Adipocyte (in vitro differentiated cells): ENCODE results near the gene COX4I1.

Experiments used
- DNase-seq: peaks from one replicate; pipeline ENCODE4 v3.0.0-alpha.2; 2015; ENCODE audit warnings: low read depth
- H3K27me3 ChIP-seq: replicated peaks from 2 replicates; pipeline ENCODE4 v1.7.0; 2013; ENCODE audit warnings: mild to moderate bottlenecking, low read length, moderate library complexity; ENCODE audit not compliant: control insufficient read depth, insufficient read depth
- H3K36me3 ChIP-seq: 2 replicates; pipeline ENCODE4 v1.7.0; 2013; ENCODE audit warnings: low read length, mild to moderate bottlenecking, moderate library complexity; ENCODE audit not compliant: control insufficient read depth, insufficient read depth, severe bottlenecking
- H3K4me1 ChIP-seq: 2 replicates; pipeline ENCODE4 v1.7.0; 2013; ENCODE audit warnings: mild to moderate bottlenecking, low read length, moderate library complexity; ENCODE audit not compliant: control insufficient read depth, insufficient read depth
- H3K4me3 ChIP-seq: 2 replicates; pipeline ENCODE4 v1.7.0; 2013; ENCODE audit warnings: mild to moderate bottlenecking, low read length, moderate library complexity
- H3K9ac ChIP-seq: 2 replicates; pipeline ENCODE4 v1.7.0; 2013; ENCODE audit warnings: mild to moderate bottlenecking, low read length, moderate library complexity
- H3K9me3 ChIP-seq: 2 replicates; pipeline ENCODE4 v1.7.0; 2013; ENCODE audit warnings: mild to moderate bottlenecking, low read length, moderate library complexity; ENCODE audit not compliant: control insufficient read depth

COX4I1 gene

GRCh38 chr16:85854935-85855334 lies 55.4 kb downstream of the COX4I1 start:
- no peak overlapping the region for H3K9ac ChIP-seq
- H3K9me3 ChIP-seq: peaks cover 8% of the 10 kb centered on the region
- no peaks in the 10 kb centered on the region for H3K36me3 ChIP-seq
- no peak overlapping the region for H3K4me3 ChIP-seq
- H3K27me3 ChIP-seq: peaks cover 59% of the 10 kb centered on the region
- no peak for DNase-seq
- no peaks in the 10 kb centered on the region for H3K4me1 ChIP-seq

GRCh38 chr16:85856079-85856478 lies 56.6 kb downstream of the COX4I1 start:
- no peak overlapping the region for H3K9ac ChIP-seq
- no peak for DNase-seq
- H3K4me1 ChIP-seq: no peaks in the 10 kb centered on the region
- peaks cover 49% of the 10 kb centered on the region for H3K27me3 ChIP-seq
- H3K4me3 ChIP-seq: no peak overlapping the region
- no peaks in the 10 kb centered on the region for H3K36me3 ChIP-seq
- peaks cover 8% of the 10 kb centered on the region for H3K9me3 ChIP-seq

- Histone ChIP-seq H3K36me3 (no peaks in the 10 kb centered on the region), H3K27me3 (peaks cover 45% of the 10 kb centered on the region), H3K9ac (no peak overlapping the region), H3K4me1 (no peaks in the 10 kb centered on the region), H3K4me3 (no peak overlapping the region), H3K9me3 (peaks cover 8% of the 10 kb centered on the region)
- no peak for DNase-seq
Measured at GRCh38 chr16:85856585-85856984, 57.1 kb downstream of the COX4I1 start.
